ENCODE results near the gene RGS6. TPM values are rescaled to one million over a fixed set of nuclear protein-coding genes. Genes with fewer than 3 reads are reported as not detected.

Gene RGS6
- total RNA-seq, 1 donor = not detected

DNA sequence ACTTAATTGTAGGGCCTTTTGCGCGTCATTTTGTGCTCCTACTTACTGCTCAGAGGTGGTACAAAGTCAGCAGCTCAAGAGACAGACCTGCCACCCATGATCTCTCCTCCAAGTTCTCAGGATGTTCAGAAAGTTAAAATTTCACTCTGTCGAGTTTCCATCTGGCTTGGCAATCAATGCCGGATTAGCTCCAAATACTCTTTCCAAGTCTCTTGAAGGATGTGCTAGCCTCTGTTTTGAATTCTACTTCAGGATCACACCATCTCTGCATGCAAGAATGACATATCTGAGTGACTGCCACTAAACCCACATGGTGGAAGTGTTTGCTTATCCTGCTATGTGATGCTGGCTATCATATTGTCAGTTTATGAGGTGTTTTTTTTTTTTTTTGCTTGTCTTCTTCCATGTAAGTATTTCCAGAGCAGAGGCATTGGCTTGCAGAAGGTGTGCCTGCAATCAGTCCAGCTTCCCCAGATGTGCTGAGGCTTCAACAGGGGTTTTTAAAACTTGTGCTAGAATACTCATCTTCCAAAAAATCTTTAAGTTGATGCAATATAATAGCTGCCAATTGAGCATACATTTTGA, 125.6 kb downstream of the RGS6 start:
- Histone ChIP-seq H3K4me1 (ENCODE audit: insufficient read depth, low read length) (no peaks in the 10 kb centered on the region), H3K36me3 (ENCODE audit: insufficient read depth, low read length) (no peaks in the 10 kb centered on the region), H3K27me3 (ENCODE audit: insufficient read depth, low read length) (no peaks in the 10 kb centered on the region), H3K27ac (ENCODE audit: low read depth, low read length) (no peak overlapping the region), H2AFZ (ENCODE audit: low read length) (no peak overlapping the region), H4K20me1 (ENCODE audit: insufficient read depth, low read length) (no peaks in the 10 kb centered on the region), H3K9me3 (ENCODE audit: low read depth, low read length) (no peaks in the 10 kb centered on the region), H3K4me3 (ENCODE audit: insufficient read depth, low read length) (no peak overlapping the region), H3K79me2 (ENCODE audit: insufficient read depth, low read length) (no peaks in the 10 kb centered on the region), H3K4me2 (ENCODE audit: insufficient read depth, low read length) (no peak overlapping the region)
- no peak for TF ChIP-seq CTCF (IDR thresholded peaks at IDR 0.05; ENCODE audit: extremely low read depth, low read depth, low read length)
- DNase-seq (ENCODE audit: insufficient read length, low spot score, missing footprints) = no peak

DNA sequence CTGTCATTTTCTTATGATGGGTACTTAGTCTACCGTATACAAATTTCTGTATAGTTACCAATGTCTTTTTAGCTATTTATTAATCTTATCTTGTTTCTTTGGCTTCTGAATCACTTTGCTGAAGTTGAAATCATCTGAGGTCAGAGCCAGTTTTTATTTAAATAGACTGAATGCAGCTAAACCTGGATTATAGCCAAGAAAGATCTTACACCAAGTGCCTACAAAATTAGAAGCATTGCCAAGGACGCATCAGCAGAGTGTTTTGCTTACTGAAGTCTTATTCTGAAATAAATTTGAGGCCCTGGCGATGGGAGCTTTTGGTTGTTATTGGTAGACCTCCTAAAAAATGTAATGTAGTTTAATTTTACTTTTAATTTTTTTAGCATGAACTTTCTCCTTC, 128.2 kb downstream of the RGS6 start:
- no peaks in the 10 kb centered on the region for H3K9me3 ChIP-seq (ENCODE audit: low read depth, low read length)
- H3K4me3 ChIP-seq (ENCODE audit: insufficient read depth, low read length) = no peak overlapping the region
- no peaks in the 10 kb centered on the region for H4K20me1 ChIP-seq (ENCODE audit: insufficient read depth, low read length)
- H3K27me3 ChIP-seq (ENCODE audit: insufficient read depth, low read length) = no peaks in the 10 kb centered on the region
- DNase-seq (ENCODE audit: insufficient read length, low spot score, missing footprints) = no peak
- no peak overlapping the region for H2AFZ ChIP-seq (ENCODE audit: low read length)
- H3K79me2 ChIP-seq (ENCODE audit: insufficient read depth, low read length) = no peaks in the 10 kb centered on the region
- H3K4me1 ChIP-seq (ENCODE audit: insufficient read depth, low read length) = no peaks in the 10 kb centered on the region
- no peak for TF ChIP-seq CTCF (IDR thresholded peaks at IDR 0.05; ENCODE audit: extremely low read depth, low read depth, low read length)
- no peaks in the 10 kb centered on the region for H3K36me3 ChIP-seq (ENCODE audit: insufficient read depth, low read length)
- no peak overlapping the region for H3K27ac ChIP-seq (ENCODE audit: low read depth, low read length)
- H3K4me2 ChIP-seq (ENCODE audit: insufficient read depth, low read length) = no peak overlapping the region

DNA sequence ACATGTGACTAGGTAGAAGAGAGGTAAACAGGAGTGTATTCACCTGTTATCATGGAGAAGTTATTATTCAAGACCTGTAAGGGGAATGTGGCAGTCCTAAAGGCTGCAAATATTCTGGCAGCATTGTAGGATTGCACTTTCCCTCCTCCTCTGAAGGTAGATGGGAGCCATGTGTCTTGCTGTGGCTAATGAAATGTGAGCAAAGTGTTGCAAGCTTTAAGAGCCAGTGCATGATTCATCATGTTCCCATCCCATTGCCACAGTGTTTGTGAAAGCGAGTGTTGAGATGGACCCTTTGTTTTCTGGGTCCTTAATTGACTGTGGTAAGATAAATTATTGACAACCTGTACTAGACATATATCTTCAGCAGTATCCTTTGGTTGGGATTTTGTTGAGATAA, 128.7 kb downstream of the RGS6 start:
- no peak overlapping the region for H3K4me3 ChIP-seq (ENCODE audit: insufficient read depth, low read length)
- no peaks in the 10 kb centered on the region for H3K27me3 ChIP-seq (ENCODE audit: insufficient read depth, low read length)
- H2AFZ ChIP-seq (ENCODE audit: low read length) = no peak overlapping the region
- DNase-seq (ENCODE audit: insufficient read length, low spot score, missing footprints) = no peak
- TF ChIP-seq CTCF (IDR thresholded peaks at IDR 0.05; ENCODE audit: extremely low read depth, low read depth, low read length) = no peak
- no peaks in the 10 kb centered on the region for H3K36me3 ChIP-seq (ENCODE audit: insufficient read depth, low read length)
- no peaks in the 10 kb centered on the region for H3K79me2 ChIP-seq (ENCODE audit: insufficient read depth, low read length)
- no peaks in the 10 kb centered on the region for H3K4me1 ChIP-seq (ENCODE audit: insufficient read depth, low read length)
- H3K4me2 ChIP-seq (ENCODE audit: insufficient read depth, low read length) = no peak overlapping the region
- no peaks in the 10 kb centered on the region for H4K20me1 ChIP-seq (ENCODE audit: insufficient read depth, low read length)
- H3K9me3 ChIP-seq (ENCODE audit: low read depth, low read length) = no peaks in the 10 kb centered on the region
- H3K27ac ChIP-seq (ENCODE audit: low read depth, low read length) = no peak overlapping the region

- Histone ChIP-seq H3K4me2 (ENCODE audit: insufficient read depth, low read length) (no peak overlapping the region), H3K27ac (ENCODE audit: low read depth, low read length) (no peak overlapping the region), H3K79me2 (ENCODE audit: insufficient read depth, low read length) (no peaks in the 10 kb centered on the region), H3K4me1 (ENCODE audit: insufficient read depth, low read length) (no peaks in the 10 kb centered on the region), H2AFZ (ENCODE audit: low read length) (no peak overlapping the region), H3K9me3 (ENCODE audit: low read depth, low read length) (no peaks in the 10 kb centered on the region), H3K36me3 (ENCODE audit: insufficient read depth, low read length) (no peaks in the 10 kb centered on the region), H3K4me3 (ENCODE audit: insufficient read depth, low read length) (no peak overlapping the region), H3K27me3 (ENCODE audit: insufficient read depth, low read length) (no peaks in the 10 kb centered on the region), H4K20me1 (ENCODE audit: insufficient read depth, low read length) (no peaks in the 10 kb centered on the region)
- TF ChIP-seq CTCF (IDR thresholded peaks at IDR 0.05; ENCODE audit: extremely low read depth, low read depth, low read length) = no peak
- no peak for DNase-seq (ENCODE audit: insufficient read length, low spot score, missing footprints)
Measured at GRCh38 chr14:72061718-72062117, 129.5 kb downstream of the RGS6 start.

Measured in osteoblast (primary cell).